Osteocyte (in vitro differentiated cells): ENCODE data around the gene RARS1. TPM values are rescaled to one million over a fixed set of nuclear protein-coding genes. Genes with fewer than 3 reads are reported as not detected.

Source experiments
- DNase-seq: peaks from one replicate; pipeline ENCODE4 v3.0.0; 2021; ENCODE audit warnings: mixed read lengths; ENCODE audit not compliant: unreplicated experiment; ENCODE audit errors: extremely low spot score
- H3K27ac Mint-ChIP-seq: one replicate; pipeline ENCODE4 v1.8.0; 2021; ENCODE audit warnings: mild to moderate bottlenecking, mixed read lengths; ENCODE audit not compliant: unreplicated experiment
- H3K27me3 Mint-ChIP-seq: one replicate; pipeline ENCODE4 v1.8.0; 2021; ENCODE audit warnings: mixed read lengths; ENCODE audit not compliant: unreplicated experiment
- H3K36me3 Mint-ChIP-seq: one replicate; pipeline ENCODE4 v1.8.0; 2021; ENCODE audit warnings: mixed read lengths; ENCODE audit not compliant: unreplicated experiment
- H3K4me1 Mint-ChIP-seq: one replicate; pipeline ENCODE4 v1.8.0; 2021; ENCODE audit warnings: mixed read lengths; ENCODE audit not compliant: unreplicated experiment
- H3K4me3 Mint-ChIP-seq: one replicate; pipeline ENCODE4 v1.8.0; 2021; ENCODE audit warnings: mild to moderate bottlenecking, moderate library complexity, mixed read lengths; ENCODE audit not compliant: unreplicated experiment
- H3K9me3 Mint-ChIP-seq: one replicate; pipeline ENCODE4 v1.8.0; 2021; ENCODE audit warnings: mixed read lengths; ENCODE audit not compliant: unreplicated experiment
- total RNA-seq: library from RNA; stranded (reverse); gene quantifications from 2 replicates; pipeline ENCODE4 v1.2.1, GENCODE V29; 2021
- TF ChIP-seq, protein P1 (sequence below): fragments of 200-600 bp; sonication (generic); IDR thresholded peaks from 2 replicates; pipeline ENCODE4 v1.5.0; 2021; ENCODE audit warnings: antibody characterized with exemption, mild to moderate bottlenecking, moderate library complexity

The RARS1 gene
- total RNA-seq, 1 donor from 2014 or later = 82.7 TPM

- Mint-ChIP-seq H3K27ac (no peak overlapping the region), H3K4me3 (no peak overlapping the region), H3K36me3 (peaks cover 5% of the 10 kb centered on the region), H3K9me3 (no peaks in the 10 kb centered on the region), H3K4me1 (peaks cover 10% of the 10 kb centered on the region), H3K27me3 (no peaks in the 10 kb centered on the region)
- no peak for DNase-seq
- TF ChIP-seq, protein P1, sequence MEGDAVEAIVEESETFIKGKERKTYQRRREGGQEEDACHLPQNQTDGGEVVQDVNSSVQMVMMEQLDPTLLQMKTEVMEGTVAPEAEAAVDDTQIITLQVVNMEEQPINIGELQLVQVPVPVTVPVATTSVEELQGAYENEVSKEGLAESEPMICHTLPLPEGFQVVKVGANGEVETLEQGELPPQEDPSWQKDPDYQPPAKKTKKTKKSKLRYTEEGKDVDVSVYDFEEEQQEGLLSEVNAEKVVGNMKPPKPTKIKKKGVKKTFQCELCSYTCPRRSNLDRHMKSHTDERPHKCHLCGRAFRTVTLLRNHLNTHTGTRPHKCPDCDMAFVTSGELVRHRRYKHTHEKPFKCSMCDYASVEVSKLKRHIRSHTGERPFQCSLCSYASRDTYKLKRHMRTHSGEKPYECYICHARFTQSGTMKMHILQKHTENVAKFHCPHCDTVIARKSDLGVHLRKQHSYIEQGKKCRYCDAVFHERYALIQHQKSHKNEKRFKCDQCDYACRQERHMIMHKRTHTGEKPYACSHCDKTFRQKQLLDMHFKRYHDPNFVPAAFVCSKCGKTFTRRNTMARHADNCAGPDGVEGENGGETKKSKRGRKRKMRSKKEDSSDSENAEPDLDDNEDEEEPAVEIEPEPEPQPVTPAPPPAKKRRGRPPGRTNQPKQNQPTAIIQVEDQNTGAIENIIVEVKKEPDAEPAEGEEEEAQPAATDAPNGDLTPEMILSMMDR = no peak
These were observed 39.6 kb downstream of the RARS1 start for GRCh38 chr5:168525856-168526255.

DNA sequence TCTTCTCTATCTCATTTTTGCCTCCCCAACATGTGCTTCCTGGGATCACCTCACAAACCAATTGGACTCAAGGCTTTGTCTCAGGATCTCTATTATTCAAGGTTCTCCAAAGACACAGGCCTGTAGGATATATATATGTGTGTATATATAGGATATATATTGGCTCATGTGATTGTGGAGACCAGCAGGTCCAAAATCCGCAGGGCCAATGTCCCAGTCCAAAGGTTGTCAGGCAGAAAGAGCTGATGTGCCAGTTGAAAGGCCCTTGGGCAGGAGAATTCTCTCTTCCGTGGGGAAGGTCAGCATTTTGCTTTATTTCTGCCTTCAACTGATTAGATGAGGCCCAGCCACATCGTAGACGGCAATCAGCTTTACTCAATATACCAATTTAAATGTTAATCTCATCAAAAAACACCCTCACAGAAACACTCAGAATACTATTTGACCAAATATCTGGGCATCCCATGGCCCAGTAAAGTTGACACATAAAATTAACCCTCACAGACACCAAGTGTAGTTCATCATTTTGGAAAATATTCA lies 41.6 kb downstream of the RARS1 start:
- H3K36me3 Mint-ChIP-seq = peaks cover 1% of the 10 kb centered on the region
- DNase-seq = no peak
- no peaks in the 10 kb centered on the region for H3K9me3 Mint-ChIP-seq
- H3K4me3 Mint-ChIP-seq = no peak overlapping the region
- no peaks in the 10 kb centered on the region for H3K27me3 Mint-ChIP-seq
- peaks cover 15% of the 10 kb centered on the region for H3K4me1 Mint-ChIP-seq
- no peak overlapping the region for H3K27ac Mint-ChIP-seq
- TF ChIP-seq, protein P1 = no peak

- no peaks in the 10 kb centered on the region for H3K36me3 Mint-ChIP-seq
- H3K4me1 Mint-ChIP-seq = peaks cover 15% of the 10 kb centered on the region
- H3K4me3 Mint-ChIP-seq = peak within 1 kb of the TSS; percentile 76
- TF ChIP-seq, protein P1 = no peak
- no peak for DNase-seq
- H3K27ac Mint-ChIP-seq = no peak within 1 kb of the TSS
- no peaks in the 10 kb centered on the region for H3K9me3 Mint-ChIP-seq
- no peaks in the 10 kb centered on the region for H3K27me3 Mint-ChIP-seq
These were observed 42.5 kb downstream of the RARS1 start, which contains the start of gene FBLL1 for GRCh38 chr5:168528521-168529373. FBLL1 (plus strand) TSS chr5:168529305; CDS start chr5:168529505, 200 bp downstream.

DNA sequence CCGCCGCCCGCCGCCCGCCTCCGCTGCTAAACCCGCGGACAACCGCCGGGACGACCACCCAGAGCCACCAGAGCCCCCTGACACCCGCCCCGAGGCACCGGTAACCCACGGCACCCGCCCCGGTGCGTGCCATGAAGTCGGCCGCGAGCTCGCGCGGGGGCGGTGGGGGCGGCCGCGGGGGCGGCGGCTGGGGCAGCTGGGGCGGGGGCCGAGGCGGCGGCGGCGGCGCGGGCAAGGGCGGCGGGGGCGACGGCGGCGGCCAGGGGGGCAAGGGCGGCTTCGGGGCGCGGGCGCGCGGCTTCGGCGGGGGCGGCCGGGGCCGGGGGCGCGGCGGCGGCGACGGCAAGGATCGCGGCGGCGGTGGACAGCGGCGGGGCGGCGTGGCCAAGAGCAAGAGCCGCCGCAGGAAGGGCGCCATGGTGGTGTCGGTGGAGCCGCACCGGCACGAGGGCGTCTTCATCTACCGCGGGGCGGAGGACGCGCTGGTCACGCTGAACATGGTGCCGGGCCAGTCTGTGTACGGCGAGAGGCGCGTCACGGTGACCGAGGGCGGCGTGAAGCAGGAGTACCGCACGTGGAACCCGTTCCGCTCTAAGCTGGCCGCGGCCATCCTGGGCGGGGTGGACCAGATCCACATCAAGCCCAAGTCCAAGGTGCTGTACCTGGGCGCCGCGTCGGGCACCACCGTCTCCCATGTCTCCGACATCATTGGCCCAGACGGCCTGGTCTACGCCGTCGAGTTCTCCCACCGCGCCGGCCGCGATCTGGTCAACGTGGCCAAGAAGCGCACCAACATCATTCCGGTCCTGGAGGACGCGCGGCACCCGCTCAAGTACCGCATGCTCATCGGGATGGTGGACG lies 43.3 kb downstream of the RARS1 start:
- DNase-seq = no peak
- H3K4me3 Mint-ChIP-seq = peak overlapping the region; percentile 71
- TF ChIP-seq, protein P1 = no peak
- no peaks in the 10 kb centered on the region for H3K9me3 Mint-ChIP-seq
- H3K27ac Mint-ChIP-seq = no peak overlapping the region
- no peaks in the 10 kb centered on the region for H3K27me3 Mint-ChIP-seq
- H3K4me1 Mint-ChIP-seq = peaks cover 15% of the 10 kb centered on the region
- H3K36me3 Mint-ChIP-seq = no peaks in the 10 kb centered on the region
